ENCODE measurements around the gene BIN1. TPM values are rescaled to one million over a fixed set of nuclear protein-coding genes. Genes with fewer than 3 reads are reported as not detected.
"Not testable (repeated sequence)": the region's sequence is repeated elsewhere in the genome, so short reads cannot be mapped to it uniquely, and the experiment has no call there.

Gene BIN1
- total RNA-seq, 1 experiment from 2014 or later: 87.5 TPM

DNA sequence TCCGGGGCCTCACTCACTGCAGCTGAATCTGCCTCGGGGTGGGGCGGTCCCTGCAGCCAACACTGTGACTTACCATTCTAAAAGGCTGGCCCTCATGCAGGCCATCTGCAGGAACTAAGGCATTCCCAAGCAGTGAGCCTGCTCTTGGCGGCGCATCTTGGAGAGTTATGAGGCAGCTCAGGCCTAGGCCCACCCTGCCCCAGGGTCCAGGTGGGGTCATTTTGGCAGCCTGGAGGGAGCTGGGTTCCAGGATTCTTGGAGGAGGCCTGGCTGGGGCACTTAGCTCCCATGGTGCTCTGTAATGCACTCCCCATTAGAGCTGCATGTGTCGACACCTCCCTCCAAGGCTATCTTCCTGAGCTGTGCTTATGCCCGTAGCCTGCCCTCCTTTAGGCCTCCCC, 14.8 kb upstream of the BIN1 start:
- no peak for TF ChIP-seq EZH2 (IDR thresholded peaks at IDR 0.05; ENCODE audit: low read depth)
- TF ChIP-seq, protein P1, sequence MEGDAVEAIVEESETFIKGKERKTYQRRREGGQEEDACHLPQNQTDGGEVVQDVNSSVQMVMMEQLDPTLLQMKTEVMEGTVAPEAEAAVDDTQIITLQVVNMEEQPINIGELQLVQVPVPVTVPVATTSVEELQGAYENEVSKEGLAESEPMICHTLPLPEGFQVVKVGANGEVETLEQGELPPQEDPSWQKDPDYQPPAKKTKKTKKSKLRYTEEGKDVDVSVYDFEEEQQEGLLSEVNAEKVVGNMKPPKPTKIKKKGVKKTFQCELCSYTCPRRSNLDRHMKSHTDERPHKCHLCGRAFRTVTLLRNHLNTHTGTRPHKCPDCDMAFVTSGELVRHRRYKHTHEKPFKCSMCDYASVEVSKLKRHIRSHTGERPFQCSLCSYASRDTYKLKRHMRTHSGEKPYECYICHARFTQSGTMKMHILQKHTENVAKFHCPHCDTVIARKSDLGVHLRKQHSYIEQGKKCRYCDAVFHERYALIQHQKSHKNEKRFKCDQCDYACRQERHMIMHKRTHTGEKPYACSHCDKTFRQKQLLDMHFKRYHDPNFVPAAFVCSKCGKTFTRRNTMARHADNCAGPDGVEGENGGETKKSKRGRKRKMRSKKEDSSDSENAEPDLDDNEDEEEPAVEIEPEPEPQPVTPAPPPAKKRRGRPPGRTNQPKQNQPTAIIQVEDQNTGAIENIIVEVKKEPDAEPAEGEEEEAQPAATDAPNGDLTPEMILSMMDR (conservative IDR thresholded peaks at IDR 0.05): no peak
- no peaks in the 10 kb centered on the region for H4K20me1 ChIP-seq (ENCODE audit: insufficient read depth)
- no peak for DNase-seq
- H2AFZ ChIP-seq: no peak overlapping the region
- no peak overlapping the region for H3K4me3 ChIP-seq
- BruUV-seq (replicated peaks): no TSS peak
- ChIA-PET POLR2A (ENCODE audit: unreplicated experiment) (no interaction called here), CTCF (interaction anchor here (0.5 kb wide), 1 partner anchor 75 kb away, joined by 3 read pairs; no protein-coding TSS in a partner anchor)
- H3K79me2 ChIP-seq (ENCODE audit: low read depth): no peaks in the 10 kb centered on the region
- H3F3A ChIP-seq (ENCODE audit: insufficient read depth, low read depth): no peaks in the 10 kb centered on the region
- no peak overlapping the region for H3K27ac ChIP-seq
- intact Hi-C loops (cut with micrococcal nuclease; ENCODE audit: unreplicated experiment): no loop called here
- H3K4me1 ChIP-seq (replicated peaks; ENCODE audit: insufficient read depth): no peaks in the 10 kb centered on the region
- no peaks in the 10 kb centered on the region for H3K9me3 ChIP-seq (ENCODE audit: insufficient read depth, low read depth)
- H3K9me2 ChIP-seq (ENCODE audit: insufficient read depth): no peaks in the 10 kb centered on the region
- H3K4me2 ChIP-seq: no peak overlapping the region
- H3K36me3 ChIP-seq (ENCODE audit: low read depth): no peaks in the 10 kb centered on the region
- no peaks in the 10 kb centered on the region for H3K27me3 ChIP-seq (ENCODE audit: insufficient read depth, low read depth)

DNA sequence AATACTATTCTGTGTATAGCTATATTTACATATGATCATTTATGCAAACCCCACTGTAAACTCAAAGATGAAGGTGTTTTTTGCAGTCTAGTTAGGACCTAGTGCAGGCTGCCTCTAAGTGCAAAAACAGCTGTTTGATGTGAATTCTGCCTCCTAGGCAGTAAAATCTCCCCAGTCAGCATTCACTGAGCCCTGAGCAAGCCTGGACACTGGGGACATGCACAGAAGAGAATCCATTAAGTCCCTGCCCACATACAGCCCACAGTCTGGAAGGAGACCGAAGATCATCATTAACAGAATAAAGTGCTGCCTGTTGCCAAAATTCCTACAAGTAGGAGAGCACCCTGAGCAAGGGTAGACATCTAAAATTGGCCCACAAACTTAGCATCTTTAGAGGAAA, 14.4 kb upstream of the BIN1 start:
- Histone ChIP-seq H3K9me3 (ENCODE audit: insufficient read depth, low read depth) (no peaks in the 10 kb centered on the region), H3K27ac (no peak overlapping the region), H3K79me2 (ENCODE audit: low read depth) (no peaks in the 10 kb centered on the region), H2AFZ (no peak overlapping the region), H3K4me2 (no peak overlapping the region), H3K27me3 (ENCODE audit: insufficient read depth, low read depth) (no peaks in the 10 kb centered on the region), H3K4me1 (replicated peaks; ENCODE audit: insufficient read depth) (no peaks in the 10 kb centered on the region), H3K9me2 (ENCODE audit: insufficient read depth) (no peaks in the 10 kb centered on the region), H4K20me1 (ENCODE audit: insufficient read depth) (no peaks in the 10 kb centered on the region), H3F3A (ENCODE audit: insufficient read depth, low read depth) (no peaks in the 10 kb centered on the region), H3K4me3 (no peak overlapping the region), H3K36me3 (ENCODE audit: low read depth) (no peaks in the 10 kb centered on the region)
- CTCF ChIA-PET: interaction anchor here (0.5 kb wide), 1 partner anchor 76 kb away, joined by 3 read pairs; no protein-coding TSS in a partner anchor
- TF ChIP-seq, protein P1 (conservative IDR thresholded peaks at IDR 0.05): no peak
- no peak for TF ChIP-seq EZH2 (IDR thresholded peaks at IDR 0.05; ENCODE audit: low read depth)
- no peak for DNase-seq
- BruUV-seq (replicated peaks): no TSS peak
- POLR2A ChIA-PET (ENCODE audit: unreplicated experiment): no interaction called here
- intact Hi-C loops (cut with micrococcal nuclease; ENCODE audit: unreplicated experiment): no loop called here

DNA sequence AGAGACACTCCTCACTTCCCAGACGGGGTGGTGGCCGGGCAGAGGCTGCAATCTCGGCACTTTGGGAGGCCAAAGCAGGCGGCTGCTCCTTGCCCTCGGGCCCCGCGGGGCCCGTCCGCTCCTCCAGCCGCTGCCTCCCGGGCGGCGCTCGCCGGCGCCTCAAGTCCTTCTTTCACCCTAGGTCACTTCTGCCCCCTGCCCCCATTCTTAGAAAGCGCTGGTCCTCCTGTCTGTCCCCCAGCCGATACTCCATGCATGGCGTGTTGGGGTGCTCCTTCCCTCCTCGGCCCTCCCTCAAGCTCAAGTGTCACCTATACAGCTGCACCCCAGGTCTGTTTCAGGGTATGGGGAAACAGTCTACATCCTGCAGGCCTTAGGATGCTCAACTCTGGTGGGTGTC, 13.5 kb upstream of the BIN1 start:
- H3K9me2 ChIP-seq (ENCODE audit: insufficient read depth); intact Hi-C loops (cut with micrococcal nuclease; ENCODE audit: unreplicated experiment); CTCF ChIA-PET; DNase-seq; H3K9me3 ChIP-seq (ENCODE audit: insufficient read depth, low read depth); H2AFZ ChIP-seq; POLR2A ChIA-PET (ENCODE audit: unreplicated experiment); H3K36me3 ChIP-seq (ENCODE audit: low read depth); H3K27ac ChIP-seq; H3K79me2 ChIP-seq (ENCODE audit: low read depth); H3K4me2 ChIP-seq; H4K20me1 ChIP-seq (ENCODE audit: insufficient read depth); H3K27me3 ChIP-seq (ENCODE audit: insufficient read depth, low read depth); H3K4me3 ChIP-seq; H3F3A ChIP-seq (ENCODE audit: insufficient read depth, low read depth); BruUV-seq (replicated peaks); H3K4me1 ChIP-seq (replicated peaks; ENCODE audit: insufficient read depth): not testable (repeated sequence)

DNA sequence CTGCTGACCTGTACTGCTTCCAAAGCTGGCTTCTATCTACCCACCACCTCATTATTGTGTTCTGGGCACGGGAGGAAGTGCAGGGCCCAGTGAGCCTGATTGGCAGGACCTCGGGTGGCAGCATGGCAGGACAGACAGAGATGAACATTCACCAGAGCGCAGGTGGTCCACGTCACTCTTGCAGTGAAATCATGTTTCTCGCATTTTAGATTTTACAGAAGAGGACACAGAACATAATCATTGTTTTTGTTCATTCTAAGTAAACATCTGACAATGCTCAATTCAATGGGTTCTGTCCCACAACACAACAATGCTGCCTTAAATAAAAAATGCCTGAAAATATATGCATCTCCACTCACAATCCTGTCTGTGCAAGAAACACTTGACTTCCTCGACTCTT, 11.5 kb upstream of the BIN1 start:
- no TSS peak for BruUV-seq (replicated peaks)
- H4K20me1 ChIP-seq (ENCODE audit: insufficient read depth): no peaks in the 10 kb centered on the region
- no peaks in the 10 kb centered on the region for H3K9me3 ChIP-seq (ENCODE audit: insufficient read depth, low read depth)
- H3K4me1 ChIP-seq (replicated peaks; ENCODE audit: insufficient read depth): no peaks in the 10 kb centered on the region
- ChIA-PET POLR2A (ENCODE audit: unreplicated experiment) (no interaction called here), CTCF (no interaction called here)
- no peak overlapping the region for H2AFZ ChIP-seq
- H3K36me3 ChIP-seq (ENCODE audit: low read depth): no peaks in the 10 kb centered on the region
- no peak for DNase-seq
- H3K79me2 ChIP-seq (ENCODE audit: low read depth): no peaks in the 10 kb centered on the region
- no peaks in the 10 kb centered on the region for H3F3A ChIP-seq (ENCODE audit: insufficient read depth, low read depth)
- H3K27ac ChIP-seq: no peak overlapping the region
- no peak overlapping the region for H3K4me3 ChIP-seq
- intact Hi-C loops (cut with micrococcal nuclease; ENCODE audit: unreplicated experiment): no loop called here
- no peak overlapping the region for H3K4me2 ChIP-seq
- H3K27me3 ChIP-seq (ENCODE audit: insufficient read depth, low read depth): no peaks in the 10 kb centered on the region
- H3K9me2 ChIP-seq (ENCODE audit: insufficient read depth): no peaks in the 10 kb centered on the region
- TF ChIP-seq EZH2 (IDR thresholded peaks at IDR 0.05; ENCODE audit: low read depth): no peak
- TF ChIP-seq, protein P1 (conservative IDR thresholded peaks at IDR 0.05): no peak

All from PC-9 (cell line).